Suppressor macrophage (primary cell): ENCODE results near the gene ATG2A.

Experiments used
- DNase-seq, 4 experiments: peaks; one replicate each; pipeline ENCODE4 v3.0.0-alpha.2; 2020 to 2022
- total RNA-seq, 17 experiments: gene quantifications; one replicate each; lab custom pipeline; 2026; ENCODE audit warnings: mixed read lengths in 6 of 17, inconsistent platforms in 3 of 17; lab: John Stamatoyannopoulos, UW

ATG2A gene
- total RNA-seq, result 7.9 to 44.7 (median 15.1) reads per million in 17 experiments

GRCh38 chr11:64916775-64917662 is at the start of gene ATG2A:
Gene ATG2A (minus strand): TSS chr11:64917209. CDS start chr11:64917135, 74 bp downstream.
- peak; percentile 99 to 100 (median 99) for DNase-seq

GRCh38 chr11:64963072-64963631 is 46.1 kb upstream of the ATG2A start:
- no peak for DNase-seq

GRCh38 chr11:64960719-64961118 is 43.7 kb upstream of the ATG2A start:
- DNase-seq, result no peak

GRCh38 chr11:64959498-64959897 is 42.5 kb upstream of the ATG2A start:
- no peak for DNase-seq

GRCh38 chr11:64954201-64954600 is 37.2 kb upstream of the ATG2A start:
- DNase-seq, result no peak

GRCh38 chr11:64951529-64951928 is 34.5 kb upstream of the ATG2A start:
- DNase-seq, result no peak

GRCh38 chr11:64947208-64947814 is 30.3 kb upstream of the ATG2A start:
- peak; percentile 17 to 59 (median 52) for DNase-seq

- no peak for DNase-seq
Observed at GRCh38 chr11:64936539-64936938, 19.5 kb upstream of the ATG2A start.

GRCh38 chr11:64935359-64936081 is 18.5 kb upstream of the ATG2A start, which contains the start of gene GPHA2:
Gene GPHA2 (minus strand): TSS chr11:64935893. CDS start chr11:64935460, 433 bp downstream.
- DNase-seq, result no peak

GRCh38 chr11:64934682-64935358 is 17.8 kb upstream of the ATG2A start:
- DNase-seq, result no peak

- DNase-seq, result no peak
Observed at GRCh38 chr11:64933935-64934681, 17.1 kb upstream of the ATG2A start.

GRCh38 chr11:64933213-64933934 is 16.4 kb upstream of the ATG2A start:
- no peak for DNase-seq

- DNase-seq, result no peak
Observed at GRCh38 chr11:64932324-64932723, 15.3 kb upstream of the ATG2A start.

- DNase-seq, result no peak
Observed at GRCh38 chr11:64931290-64931689, 14.3 kb upstream of the ATG2A start.

- no peak for DNase-seq
Observed at GRCh38 chr11:64930340-64930739, 13.3 kb upstream of the ATG2A start.

- DNase-seq, result no peak
Observed at GRCh38 chr11:64929625-64930024, 12.6 kb upstream of the ATG2A start.

- no peak for DNase-seq
Observed at GRCh38 chr11:64928957-64929356, 11.9 kb upstream of the ATG2A start.

GRCh38 chr11:64926689-64927088 is 9.7 kb upstream of the ATG2A start:
- no peak for DNase-seq

- DNase-seq, result no peak
Observed at GRCh38 chr11:64925536-64926436, 8.8 kb upstream of the ATG2A start.

- peak in 3 of 4 experiments; percentile 11 to 27 (median 22) for DNase-seq
Observed at GRCh38 chr11:64924910-64925284, 7.9 kb upstream of the ATG2A start.
